K562 (cell line): ENCODE results near the gene MMD2. TPM values are rescaled to one million over a fixed set of nuclear protein-coding genes. Genes with fewer than 3 reads are reported as not detected.

Source experiments
- ATAC-seq: fragments of 200-7000 bp; cut with Tn5 transposase; 3 replicates; pipeline ENCODE4 v1.9.1; 2020; ENCODE audit warnings: moderate library complexity
- BruUV-seq: library from RNA; stranded (reverse); fragments of 400-500 nt; replicated peaks from 2 replicates; lab custom pipeline; 2021; lab: Mats Ljungman, UMichigan
- CTCF ChIA-PET: fragments of 300-600 bp; formaldehyde crosslinking; extraction: SDS; loops from one replicate; lab custom pipeline; 2021; ENCODE audit warnings: low intra/inter-chr PET ratio; lab: Yijun Ruan, JAX
- POLR2A ChIA-PET: fragments of 300-600, 350-650 bp; sonication (Branson Sonifier 250); formaldehyde crosslinking; extraction: SDS; loops from one replicate; lab custom pipeline; 2021; ENCODE audit warnings: antibody characterized with exemption, inconsistent platforms; lab: Yijun Ruan, JAX
- DNase-seq, 4 experiments: peaks; one replicate each; pipeline versions ENCODE4 v3.0.0 to v3.0.0-alpha.2; 2011 to 2018; ENCODE audit warnings: low spot score in 3 of 4, mixed read lengths in 3 of 4; ENCODE audit errors: extremely low read depth in 1 of 4
- FAIRE-seq: peaks from 2 replicates; lab custom pipeline; 2011; peaks lifted over from hg19 to GRCh38; lab: Jason Lieb, UNC
- H2AFZ ChIP-seq: 2 replicates; pipeline ENCODE4 v1.6.0; 2011; ENCODE audit warnings: low read depth, low read length, control low read depth, inconsistent platforms
- H3K27ac ChIP-seq: fragments of 200-600 bp; 3 replicates; pipeline ENCODE4 v1.8.0; 2011; ENCODE audit warnings: low read depth, mild to moderate bottlenecking, control low read depth, inconsistent platforms, low read length, moderate library complexity, mixed read lengths; ENCODE audit errors: extremely low read depth
- H3K27me3 ChIP-seq, 2 experiments: fragments of 300-600 bp in 1 of 2; 2 replicates in 1 of 2; 3 replicates in 1 of 2; pipeline versions ENCODE4 v1.6.0 to v1.8.0; 2011; ENCODE audit warnings: inconsistent platforms in 2 of 2, low read length in 2 of 2, mild to moderate bottlenecking in 1 of 2, mixed read lengths in 1 of 2, moderate library complexity in 1 of 2; ENCODE audit not compliant: control insufficient read depth in 2 of 2, insufficient read depth in 2 of 2
- H3K36me3 ChIP-seq: fragments of 300-600 bp; 3 replicates; pipeline ENCODE4 v1.8.0; 2011; ENCODE audit warnings: mild to moderate bottlenecking, low read length, inconsistent platforms; ENCODE audit not compliant: control insufficient read depth, insufficient read depth
- H3K4me1 ChIP-seq, 2 experiments: fragments of 200-600 bp in 1 of 2; replicated peaks in 1 of 2; 2 replicates in 1 of 2; 3 replicates in 1 of 2; pipeline versions ENCODE4 v1.5.1 to v1.8.0; 2011; ENCODE audit warnings: inconsistent platforms in 2 of 2, low read length in 2 of 2, mild to moderate bottlenecking in 1 of 2, mixed read lengths in 1 of 2, moderate library complexity in 1 of 2; ENCODE audit not compliant: control insufficient read depth in 2 of 2, insufficient read depth in 2 of 2
- H3K4me2 ChIP-seq: 2 replicates; pipeline ENCODE4 v1.6.1; 2011; ENCODE audit warnings: low read length, control low read depth, inconsistent platforms, mixed read lengths; ENCODE audit not compliant: insufficient read depth
- H3K4me3 ChIP-seq: fragments of 200-600 bp; sonication (generic), shearing (Covaris generic); 2 replicates; pipeline ENCODE4 v1.5.1; 2016; ENCODE audit warnings: control low read depth, inconsistent platforms
- H3K79me2 ChIP-seq: fragments of 200-600 bp; 3 replicates; pipeline ENCODE4 v1.8.0; 2011; ENCODE audit warnings: low read length, inconsistent platforms; ENCODE audit not compliant: control insufficient read depth, insufficient read depth
- H3K9ac ChIP-seq, 2 experiments: 2 replicates each; pipeline versions ENCODE4 v1.6.0 to v1.6.1; 2011; ENCODE audit warnings: low read depth in 2 of 2, low read length in 2 of 2, control low read depth in 1 of 2, inconsistent platforms in 1 of 2, mild to moderate bottlenecking in 1 of 2, mixed read lengths in 1 of 2; ENCODE audit not compliant: insufficient read depth in 1 of 2
- H3K9me1 ChIP-seq: one replicate; pipeline ENCODE4 v1.6.0; 2011; ENCODE audit warnings: inconsistent platforms, mild to moderate bottlenecking, low read length, moderate library complexity; ENCODE audit not compliant: control insufficient read depth, insufficient read depth
- H3K9me3 ChIP-seq: replicated peaks from 2 replicates; pipeline ENCODE4 v1.5.1; 2011; ENCODE audit warnings: low read depth, low read length, inconsistent platforms; ENCODE audit not compliant: control insufficient read depth, insufficient read depth
- H4K20me1 ChIP-seq: replicated peaks from 2 replicates; pipeline ENCODE4 v1.6.1; 2011; ENCODE audit warnings: low read length, inconsistent platforms, mixed read lengths; ENCODE audit not compliant: control insufficient read depth, insufficient read depth
- BRD9 ChIP-seq: fragments of 450-650 bp; IDR thresholded peaks from 2 replicates; pipeline ENCODE4 v1.6.1; 2018; ENCODE audit warnings: low read depth; ENCODE audit not compliant: partially characterized antibody
- KLF13 ChIP-seq: fragments of 450-650 bp; IDR thresholded peaks from 2 replicates; pipeline ENCODE4 v1.6.1; 2016; ENCODE audit warnings: missing genetic modification characterization, low read depth, mild to moderate bottlenecking, missing compliant biosample characterization, moderate library complexity, borderline replicate concordance
- LCOR ChIP-seq: sonication (generic); formaldehyde crosslinking; IDR thresholded peaks from 2 replicates; pipeline ENCODE4 v1.8.0; 2022; ENCODE audit warnings: mild to moderate bottlenecking, missing genetic modification reagents
- PURB ChIP-seq: sonication (generic); formaldehyde crosslinking; IDR thresholded peaks from 2 replicates; pipeline ENCODE4 v1.9.0; 2021; ENCODE audit warnings: low read depth, mild to moderate bottlenecking, missing genetic modification reagents
- SLC30A9 ChIP-seq: fragments of 250-450 bp; sonication (Bioruptor Pico); IDR thresholded peaks from 2 replicates; pipeline ENCODE4 v1.8.0; 2022; ENCODE audit warnings: mild to moderate bottlenecking, moderate library complexity
- U2AF2 ChIP-seq: fragments of 200-400 bp; formaldehyde crosslinking; optimal IDR thresholded peaks from 2 replicates; pipeline ENCODE3; 2017; ENCODE audit warnings: low read depth, mild to moderate bottlenecking, low read length
- ZNF232 ChIP-seq: sonication (generic); formaldehyde crosslinking; IDR thresholded peaks from 2 replicates; pipeline ENCODE4 v1.8.0; 2022; ENCODE audit warnings: mild to moderate bottlenecking, missing genetic modification reagents
- WGBS: fragments of 100-300 bp; shearing (Covaris generic); methylation state at CpG from one replicate; pipeline ENCODE4 v1.1.6; 2016; ENCODE audit warnings: low coverage, mixed read lengths; ENCODE audit not compliant: insufficient coverage; ENCODE audit errors: missing lambda C conversion rate; 5-methylcytosine and 5-hydroxymethylcytosine counted together
- in situ Hi-C: fragments of 300-500 bp; cut with MboI; formaldehyde crosslinking; loops from 4 replicates; pipeline ENCODE4 v1.15.0; 2018; ENCODE audit warnings: inconsistent platforms, mixed read lengths
- intact Hi-C: fragments of 100-400 bp; cut with micrococcal nuclease; formaldehyde crosslinking; loops from 2 replicates; pipeline ENCODE4 v1.14.2; 2022
- polyA plus RNA-seq, 8 experiments: library from polyadenylated mRNA; depleted of rRNA in 4 of 8; stranded (reverse) in 5 of 8; unstranded in 3 of 8; fragments of >200 nt; fragmentation: Nextera tagmentation in 2 of 8; fragmentation: Illumina TruSeq in 1 of 8; extraction: Ambion mirVana in 2 of 8; extraction: Trizol in 1 of 8; gene quantifications; 2 replicates each; pipeline versions ENCODE4 v1.2.1 to v1.2.3, GENCODE V29; 2011 to 2014; ENCODE audit warnings: inconsistent platforms in 1 of 8, missing spikeins in 1 of 8
- total RNA-seq, 7 experiments: library from RNA; depleted of rRNA in 6 of 7; stranded (reverse); fragments of >200 nt in 6 of 7; fragmentation: Illumina TruSeq in 2 of 7; extraction: Trizol in 2 of 7; gene quantifications; 2 replicates each; pipeline versions ENCODE4 v1.2.1 to v1.2.3, GENCODE V29; 2011 to 2021; ENCODE audit warnings: low replicate concordance in 1 of 7
- TF ChIP-seq, protein P1 (sequence below): IDR thresholded peaks from 3 replicates; pipeline ENCODE4 v1.6.1; 2011; ENCODE audit warnings: borderline replicate concordance, mild to moderate bottlenecking; ENCODE audit not compliant: insufficient read length, insufficient read depth
- TF ChIP-seq, protein P2 (sequence below): fragments of 450-650 bp; IDR thresholded peaks from 2 replicates; pipeline ENCODE4 v1.6.1; 2016; ENCODE audit warnings: mild to moderate bottlenecking
- TF ChIP-seq, protein P3 (sequence below): fragments of 450-650 bp; formaldehyde crosslinking; IDR thresholded peaks from 2 replicates; pipeline ENCODE4 v1.4.0; 2020; ENCODE audit warnings: mild to moderate bottlenecking
- TF ChIP-seq, protein P4 (sequence below): sonication (generic); formaldehyde crosslinking; IDR thresholded peaks from 2 replicates; pipeline ENCODE4 v1.8.1; 2023; ENCODE audit warnings: mild to moderate bottlenecking, missing genetic modification reagents
- TF ChIP-seq, protein P5 (sequence below): sonication (generic); formaldehyde crosslinking; IDR thresholded peaks from 2 replicates; pipeline ENCODE4 v1.8.1; 2023; ENCODE audit warnings: mild to moderate bottlenecking, missing genetic modification reagents

Gene MMD2
- total and polyA plus RNA-seq, 9 of the 15 experiments (the other 6 are each of a cell fraction or from before 2014, with no cell fraction given) = not detected

DNA sequence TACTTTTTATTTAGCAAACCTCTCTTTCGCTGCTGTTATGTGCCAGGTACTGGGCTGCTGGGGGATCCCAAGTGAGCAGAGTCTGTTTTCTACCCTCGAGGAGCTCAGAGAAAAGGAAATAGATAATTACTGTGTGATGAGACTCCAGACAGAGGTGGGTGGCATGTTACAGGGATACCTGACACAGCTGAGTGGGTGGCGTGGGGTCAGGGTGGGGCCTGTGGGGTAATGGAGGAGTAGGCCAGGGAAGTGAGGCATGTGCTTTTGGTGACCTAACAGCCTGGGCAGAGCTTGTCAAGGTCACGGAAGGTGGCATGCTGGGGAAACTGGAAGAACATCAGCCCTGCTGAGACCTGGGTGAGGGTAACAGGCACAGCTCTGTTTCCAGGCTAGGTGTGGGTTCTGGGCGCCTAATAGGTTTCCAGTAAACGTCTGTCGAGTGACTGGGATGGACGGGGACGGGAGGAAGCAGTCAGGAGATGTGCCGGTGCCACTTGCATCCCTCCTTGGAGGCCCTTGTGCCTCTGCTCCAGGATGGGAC lies 36.5 kb upstream of the MMD2 start:
- no peak for ATAC-seq
- Histone ChIP-seq H3K4me3 (no peak overlapping the region), H3K27me3 (no peaks in the 10 kb centered on the region), H3K4me1 (no peaks in the 10 kb centered on the region), H3K9me1 (no peaks in the 10 kb centered on the region), H3K79me2 (no peaks in the 10 kb centered on the region), H3K4me2 (no peak overlapping the region), H3K36me3 (peaks cover 84% of the 10 kb centered on the region; the same call in 2 of the 3 replicates), H2AFZ (no peak overlapping the region), H3K9ac (no peak overlapping the region), H3K27ac (no peak overlapping the region), H3K9me3 (no peaks in the 10 kb centered on the region), H4K20me1 (no peaks in the 10 kb centered on the region; the same call in 1 of the 2 replicates)
- CTCF ChIA-PET = no interaction called here
- BruUV-seq = no TSS peak
- POLR2A ChIA-PET = interaction anchor here (0.6 to 0.7 kb wide), 3 partner anchors 13 to 118 kb away, joined by 3 read pairs; no protein-coding TSS in a partner anchor
- no peak for DNase-seq
- no peak for FAIRE-seq
- intact Hi-C loops = no loop called here
- in situ Hi-C loops = no loop called here
- 94% methylated on average over 9 of the region's 10 CpGs for WGBS
- TF ChIP-seq SLC30A9 (CRISPR knock-in tag) = no peak
- TF ChIP-seq LCOR (CRISPR knock-in tag) = no peak
- TF ChIP-seq U2AF2 = no peak
- no peak for TF ChIP-seq PURB
- no peak for TF ChIP-seq KLF13 (tag)
- TF ChIP-seq BRD9 = no peak
- TF ChIP-seq, protein P1, sequence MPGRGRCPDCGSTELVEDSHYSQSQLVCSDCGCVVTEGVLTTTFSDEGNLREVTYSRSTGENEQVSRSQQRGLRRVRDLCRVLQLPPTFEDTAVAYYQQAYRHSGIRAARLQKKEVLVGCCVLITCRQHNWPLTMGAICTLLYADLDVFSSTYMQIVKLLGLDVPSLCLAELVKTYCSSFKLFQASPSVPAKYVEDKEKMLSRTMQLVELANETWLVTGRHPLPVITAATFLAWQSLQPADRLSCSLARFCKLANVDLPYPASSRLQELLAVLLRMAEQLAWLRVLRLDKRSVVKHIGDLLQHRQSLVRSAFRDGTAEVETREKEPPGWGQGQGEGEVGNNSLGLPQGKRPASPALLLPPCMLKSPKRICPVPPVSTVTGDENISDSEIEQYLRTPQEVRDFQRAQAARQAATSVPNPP = no peak
- TF ChIP-seq, protein P2, sequence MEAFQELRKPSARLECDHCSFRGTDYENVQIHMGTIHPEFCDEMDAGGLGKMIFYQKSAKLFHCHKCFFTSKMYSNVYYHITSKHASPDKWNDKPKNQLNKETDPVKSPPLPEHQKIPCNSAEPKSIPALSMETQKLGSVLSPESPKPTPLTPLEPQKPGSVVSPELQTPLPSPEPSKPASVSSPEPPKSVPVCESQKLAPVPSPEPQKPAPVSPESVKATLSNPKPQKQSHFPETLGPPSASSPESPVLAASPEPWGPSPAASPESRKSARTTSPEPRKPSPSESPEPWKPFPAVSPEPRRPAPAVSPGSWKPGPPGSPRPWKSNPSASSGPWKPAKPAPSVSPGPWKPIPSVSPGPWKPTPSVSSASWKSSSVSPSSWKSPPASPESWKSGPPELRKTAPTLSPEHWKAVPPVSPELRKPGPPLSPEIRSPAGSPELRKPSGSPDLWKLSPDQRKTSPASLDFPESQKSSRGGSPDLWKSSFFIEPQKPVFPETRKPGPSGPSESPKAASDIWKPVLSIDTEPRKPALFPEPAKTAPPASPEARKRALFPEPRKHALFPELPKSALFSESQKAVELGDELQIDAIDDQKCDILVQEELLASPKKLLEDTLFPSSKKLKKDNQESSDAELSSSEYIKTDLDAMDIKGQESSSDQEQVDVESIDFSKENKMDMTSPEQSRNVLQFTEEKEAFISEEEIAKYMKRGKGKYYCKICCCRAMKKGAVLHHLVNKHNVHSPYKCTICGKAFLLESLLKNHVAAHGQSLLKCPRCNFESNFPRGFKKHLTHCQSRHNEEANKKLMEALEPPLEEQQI = no peak
- TF ChIP-seq, protein P3, sequence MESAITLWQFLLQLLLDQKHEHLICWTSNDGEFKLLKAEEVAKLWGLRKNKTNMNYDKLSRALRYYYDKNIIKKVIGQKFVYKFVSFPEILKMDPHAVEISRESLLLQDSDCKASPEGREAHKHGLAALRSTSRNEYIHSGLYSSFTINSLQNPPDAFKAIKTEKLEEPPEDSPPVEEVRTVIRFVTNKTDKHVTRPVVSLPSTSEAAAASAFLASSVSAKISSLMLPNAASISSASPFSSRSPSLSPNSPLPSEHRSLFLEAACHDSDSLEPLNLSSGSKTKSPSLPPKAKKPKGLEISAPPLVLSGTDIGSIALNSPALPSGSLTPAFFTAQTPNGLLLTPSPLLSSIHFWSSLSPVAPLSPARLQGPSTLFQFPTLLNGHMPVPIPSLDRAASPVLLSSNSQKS = no peak
- TF ChIP-seq, protein P4, sequence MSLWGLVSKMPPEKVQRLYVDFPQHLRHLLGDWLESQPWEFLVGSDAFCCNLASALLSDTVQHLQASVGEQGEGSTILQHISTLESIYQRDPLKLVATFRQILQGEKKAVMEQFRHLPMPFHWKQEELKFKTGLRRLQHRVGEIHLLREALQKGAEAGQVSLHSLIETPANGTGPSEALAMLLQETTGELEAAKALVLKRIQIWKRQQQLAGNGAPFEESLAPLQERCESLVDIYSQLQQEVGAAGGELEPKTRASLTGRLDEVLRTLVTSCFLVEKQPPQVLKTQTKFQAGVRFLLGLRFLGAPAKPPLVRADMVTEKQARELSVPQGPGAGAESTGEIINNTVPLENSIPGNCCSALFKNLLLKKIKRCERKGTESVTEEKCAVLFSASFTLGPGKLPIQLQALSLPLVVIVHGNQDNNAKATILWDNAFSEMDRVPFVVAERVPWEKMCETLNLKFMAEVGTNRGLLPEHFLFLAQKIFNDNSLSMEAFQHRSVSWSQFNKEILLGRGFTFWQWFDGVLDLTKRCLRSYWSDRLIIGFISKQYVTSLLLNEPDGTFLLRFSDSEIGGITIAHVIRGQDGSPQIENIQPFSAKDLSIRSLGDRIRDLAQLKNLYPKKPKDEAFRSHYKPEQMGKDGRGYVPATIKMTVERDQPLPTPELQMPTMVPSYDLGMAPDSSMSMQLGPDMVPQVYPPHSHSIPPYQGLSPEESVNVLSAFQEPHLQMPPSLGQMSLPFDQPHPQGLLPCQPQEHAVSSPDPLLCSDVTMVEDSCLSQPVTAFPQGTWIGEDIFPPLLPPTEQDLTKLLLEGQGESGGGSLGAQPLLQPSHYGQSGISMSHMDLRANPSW (CRISPR knock-in tag) = no peak
- TF ChIP-seq, protein P5, sequence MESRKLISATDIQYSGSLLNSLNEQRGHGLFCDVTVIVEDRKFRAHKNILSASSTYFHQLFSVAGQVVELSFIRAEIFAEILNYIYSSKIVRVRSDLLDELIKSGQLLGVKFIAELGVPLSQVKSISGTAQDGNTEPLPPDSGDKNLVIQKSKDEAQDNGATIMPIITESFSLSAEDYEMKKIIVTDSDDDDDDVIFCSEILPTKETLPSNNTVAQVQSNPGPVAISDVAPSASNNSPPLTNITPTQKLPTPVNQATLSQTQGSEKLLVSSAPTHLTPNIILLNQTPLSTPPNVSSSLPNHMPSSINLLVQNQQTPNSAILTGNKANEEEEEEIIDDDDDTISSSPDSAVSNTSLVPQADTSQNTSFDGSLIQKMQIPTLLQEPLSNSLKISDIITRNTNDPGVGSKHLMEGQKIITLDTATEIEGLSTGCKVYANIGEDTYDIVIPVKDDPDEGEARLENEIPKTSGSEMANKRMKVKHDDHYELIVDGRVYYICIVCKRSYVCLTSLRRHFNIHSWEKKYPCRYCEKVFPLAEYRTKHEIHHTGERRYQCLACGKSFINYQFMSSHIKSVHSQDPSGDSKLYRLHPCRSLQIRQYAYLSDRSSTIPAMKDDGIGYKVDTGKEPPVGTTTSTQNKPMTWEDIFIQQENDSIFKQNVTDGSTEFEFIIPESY (CRISPR knock-in tag) = no peak
- no peak for TF ChIP-seq ZNF232 (CRISPR knock-in tag)
